Coronary artery (tissue), 2 donors: ENCODE results near the gene PLA2G2C.

Experiments used
- DNase-seq: peaks from one replicate; pipeline ENCODE4 v3.0.0-alpha.2; 2017; ENCODE audit warnings: low spot score
- H3K27ac ChIP-seq, 2 donors: fragments of 200-600 bp; sonication (generic); one replicate each; pipeline ENCODE4 v1.5.1; 2016 to 2019
- H3K4me3 ChIP-seq: fragments of 200-600 bp; sonication (generic); 2 replicates; pipeline ENCODE4 v1.5.1; 2016; ENCODE audit warnings: mild to moderate bottlenecking, moderate library complexity
- CTCF ChIP-seq: fragments of 200-600 bp; sonication (generic); IDR thresholded peaks from one replicate; pipeline ENCODE4 v1.5.1; 2019; ENCODE audit warnings: antibody characterized with exemption

Gene PLA2G2C

GRCh38 chr1:20141001-20141400, 45.3 kb downstream of the PLA2G2C start:
- Histone ChIP-seq H3K4me3 (no peak overlapping the region), H3K27ac (no peak overlapping the region)
- DNase-seq, result no peak
- TF ChIP-seq CTCF, result no peak

GRCh38 chr1:20139776-20140612, 46.3 kb downstream of the PLA2G2C start:
- no peak overlapping the region for H3K4me3 ChIP-seq
- peak; percentile 61 for DNase-seq
- TF ChIP-seq CTCF, result no peak
- H3K27ac ChIP-seq, result no peak overlapping the region

GRCh38 chr1:20138961-20139550, 47.3 kb downstream of the PLA2G2C start, which contains the start of gene PLA2G2F:
Gene PLA2G2F, plus strand, starts transcription at chr1:20139323. Its CDS starts 105 bp downstream, at chr1:20139428.
- Histone ChIP-seq H3K27ac (no peak within 1 kb of the TSS), H3K4me3 (no peak within 1 kb of the TSS)
- no peak for DNase-seq
- TF ChIP-seq CTCF, result no peak

GRCh38 chr1:20138346-20138745, 48.0 kb downstream of the PLA2G2C start:
- no peak overlapping the region for H3K27ac ChIP-seq
- DNase-seq, result no peak
- no peak for TF ChIP-seq CTCF
- H3K4me3 ChIP-seq, result no peak overlapping the region

GRCh38 chr1:20137604-20138003, 48.7 kb downstream of the PLA2G2C start:
- no peak overlapping the region for H3K27ac ChIP-seq
- DNase-seq, result no peak
- TF ChIP-seq CTCF, result no peak

GRCh38 chr1:20137055-20137454, 49.3 kb downstream of the PLA2G2C start:
- Histone ChIP-seq H3K4me3 (no peak overlapping the region), H3K27ac (no peak overlapping the region)
- no peak for TF ChIP-seq CTCF
- DNase-seq, result no peak

More at GRCh38 chr1:20137604-20138003, 48.7 kb downstream of the PLA2G2C start:
- H3K4me3 ChIP-seq, result no peak overlapping the region

- H3K4me3 ChIP-seq, result no peak overlapping the region
- TF ChIP-seq CTCF, result no peak
- no peak overlapping the region for H3K27ac ChIP-seq
- peak; percentile 19 for DNase-seq
Observed at GRCh38 chr1:20136249-20136648, 50.1 kb downstream of the PLA2G2C start.
